Measurements from ENCODE around the gene DAPK3. TPM values are rescaled to one million over a fixed set of nuclear protein-coding genes. Genes with fewer than 3 reads are reported as not detected.
"Not testable (repeated sequence)": the region's sequence is repeated elsewhere in the genome, so short reads cannot be mapped to it uniquely, and the experiment has no call there.

Gene DAPK3
- total RNA-seq, 1 donor from 2014 or later, result 105 TPM

DNA sequence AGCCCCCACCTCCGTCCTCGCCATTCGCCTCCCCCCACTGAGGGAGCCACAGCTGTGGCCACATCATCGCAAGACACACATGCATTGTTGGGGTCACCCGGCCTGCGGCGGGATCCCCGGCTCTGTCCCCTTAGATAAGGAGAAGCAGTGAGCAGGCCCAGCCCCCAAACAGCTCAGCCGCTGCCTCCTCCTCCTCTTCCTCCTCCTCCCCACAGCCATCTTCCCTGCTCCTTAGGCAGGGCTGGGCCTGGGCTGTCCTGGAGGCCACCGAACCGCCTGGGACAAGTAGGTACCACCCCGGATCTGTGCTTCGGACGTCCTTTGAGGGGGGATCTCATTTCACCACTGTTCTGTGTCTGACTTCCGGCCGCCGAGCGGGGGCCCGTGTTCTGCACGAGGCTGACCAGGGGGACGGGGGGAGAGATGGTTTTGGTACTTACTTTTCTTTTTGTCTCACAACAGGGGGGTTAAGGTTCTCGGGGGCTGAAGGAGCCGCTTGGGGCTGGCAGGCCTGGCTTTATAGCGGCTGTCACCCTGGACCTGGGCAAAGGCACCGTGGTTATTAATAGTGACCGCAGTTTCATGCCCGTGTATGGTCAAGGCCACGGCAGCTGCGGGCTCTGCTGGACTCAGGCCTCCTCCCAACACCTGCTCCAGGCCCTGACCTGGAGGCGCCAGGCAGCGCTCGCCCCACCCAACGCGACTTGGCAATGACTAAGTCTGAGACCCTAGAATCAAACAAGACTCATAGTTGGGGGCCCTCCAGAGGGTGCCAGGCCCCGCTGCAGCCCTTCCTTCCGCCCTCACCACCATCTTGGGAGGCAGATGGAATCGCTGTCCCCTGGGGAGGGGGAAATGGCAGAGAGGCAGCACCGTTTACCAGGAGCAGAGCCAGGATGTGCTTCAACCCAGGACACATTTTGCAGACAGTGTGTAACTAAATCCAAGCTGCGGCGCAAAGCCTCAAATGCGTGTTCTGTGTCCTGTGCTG lies 19.7 kb downstream of the DAPK3 start:
- DNase-seq (ENCODE audit: low read depth) (no peak), FAIRE-seq (no peak)
- TF ChIP-seq, protein P1, sequence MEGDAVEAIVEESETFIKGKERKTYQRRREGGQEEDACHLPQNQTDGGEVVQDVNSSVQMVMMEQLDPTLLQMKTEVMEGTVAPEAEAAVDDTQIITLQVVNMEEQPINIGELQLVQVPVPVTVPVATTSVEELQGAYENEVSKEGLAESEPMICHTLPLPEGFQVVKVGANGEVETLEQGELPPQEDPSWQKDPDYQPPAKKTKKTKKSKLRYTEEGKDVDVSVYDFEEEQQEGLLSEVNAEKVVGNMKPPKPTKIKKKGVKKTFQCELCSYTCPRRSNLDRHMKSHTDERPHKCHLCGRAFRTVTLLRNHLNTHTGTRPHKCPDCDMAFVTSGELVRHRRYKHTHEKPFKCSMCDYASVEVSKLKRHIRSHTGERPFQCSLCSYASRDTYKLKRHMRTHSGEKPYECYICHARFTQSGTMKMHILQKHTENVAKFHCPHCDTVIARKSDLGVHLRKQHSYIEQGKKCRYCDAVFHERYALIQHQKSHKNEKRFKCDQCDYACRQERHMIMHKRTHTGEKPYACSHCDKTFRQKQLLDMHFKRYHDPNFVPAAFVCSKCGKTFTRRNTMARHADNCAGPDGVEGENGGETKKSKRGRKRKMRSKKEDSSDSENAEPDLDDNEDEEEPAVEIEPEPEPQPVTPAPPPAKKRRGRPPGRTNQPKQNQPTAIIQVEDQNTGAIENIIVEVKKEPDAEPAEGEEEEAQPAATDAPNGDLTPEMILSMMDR (IDR thresholded peaks at IDR 0.05; ENCODE audit: insufficient read depth, low read length, severe bottlenecking), result no peak
- Histone ChIP-seq H3K36me3 (ENCODE audit: control insufficient read depth, insufficient read depth, low read length) (no peaks in the 10 kb centered on the region), H3K27me3 (ENCODE audit: control insufficient read depth, insufficient read depth, low read length) (no peaks in the 10 kb centered on the region), H3K4me3 (ENCODE audit: low read depth, low read length) (no peak overlapping the region)

DNA sequence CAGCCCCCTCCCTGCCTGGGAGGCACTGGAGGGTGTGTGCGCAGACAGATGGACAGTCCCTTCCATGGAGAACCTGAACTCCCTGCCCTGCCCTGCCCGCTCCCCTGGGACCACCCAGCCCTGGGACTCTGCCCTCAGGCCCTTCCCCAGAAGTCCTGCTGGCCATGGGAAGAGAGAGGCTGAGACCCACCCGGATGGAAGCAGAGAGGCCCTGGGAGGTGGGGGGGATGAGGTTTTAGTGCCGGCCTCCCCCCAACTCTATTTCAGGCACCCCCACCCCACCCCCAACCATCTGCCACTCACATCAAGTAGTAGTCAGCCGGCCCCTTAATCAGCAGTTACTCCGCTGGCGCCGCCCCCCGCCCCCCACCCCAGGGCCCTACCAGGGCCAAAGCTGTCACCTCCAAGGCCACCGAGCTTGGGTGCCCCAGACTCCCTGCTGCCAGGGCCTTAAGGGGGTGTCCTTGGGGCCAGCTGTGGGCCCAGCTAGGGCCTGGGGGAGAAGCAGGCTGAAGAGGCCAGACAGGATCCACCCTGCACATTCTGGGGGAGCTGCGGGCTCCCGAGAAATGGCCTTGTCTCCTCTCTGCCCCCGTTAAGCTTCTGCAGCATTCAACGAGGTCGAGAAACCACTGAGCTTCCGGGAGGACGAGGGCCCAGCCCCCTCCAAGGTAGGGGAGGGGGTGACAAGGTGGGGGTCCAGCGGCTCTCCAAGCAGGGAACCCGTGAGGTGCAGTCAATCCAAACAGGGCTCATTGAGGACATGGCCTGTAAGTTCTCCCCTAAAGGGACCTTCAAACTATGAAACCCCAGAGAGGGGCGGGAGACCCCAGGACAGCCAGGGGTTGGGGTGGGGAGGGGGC lies 20.7 kb downstream of the DAPK3 start:
- FAIRE-seq (no peak), DNase-seq (ENCODE audit: low read depth) (no peak)
- Histone ChIP-seq H3K27me3 (ENCODE audit: control insufficient read depth, insufficient read depth, low read length) (no peaks in the 10 kb centered on the region), H3K36me3 (ENCODE audit: control insufficient read depth, insufficient read depth, low read length) (no peaks in the 10 kb centered on the region), H3K4me3 (ENCODE audit: low read depth, low read length) (no peak overlapping the region)
- TF ChIP-seq, protein P1 (IDR thresholded peaks at IDR 0.05; ENCODE audit: insufficient read depth, low read length, severe bottlenecking), result no peak

DNA sequence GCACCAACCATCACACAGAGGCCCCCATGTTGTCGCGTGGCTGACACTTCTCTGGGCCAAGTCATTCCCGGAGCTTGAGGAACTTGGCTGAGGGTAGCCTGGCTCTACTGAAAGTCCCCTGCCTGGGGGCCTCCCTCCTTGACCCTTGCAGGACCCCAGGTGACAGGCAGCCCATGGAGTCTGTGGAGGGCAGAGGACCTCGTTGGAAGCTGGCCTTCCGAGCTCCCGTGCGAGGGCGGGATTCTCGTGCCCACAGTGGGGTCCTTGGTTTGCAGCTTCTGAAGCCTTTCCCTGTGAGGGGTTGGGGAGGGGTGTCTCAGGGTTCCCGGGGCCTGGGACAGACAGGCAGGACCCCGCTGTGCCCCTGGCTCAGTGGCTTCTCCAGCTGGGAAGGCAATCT lies 21.6 kb downstream of the DAPK3 start:
- DNase-seq (ENCODE audit: low read depth), result no peak
- Histone ChIP-seq H3K36me3 (ENCODE audit: control insufficient read depth, insufficient read depth, low read length) (no peaks in the 10 kb centered on the region), H3K4me3 (ENCODE audit: low read depth, low read length) (no peak overlapping the region), H3K27me3 (ENCODE audit: control insufficient read depth, insufficient read depth, low read length) (no peaks in the 10 kb centered on the region)
- no peak for FAIRE-seq
- TF ChIP-seq, protein P1 (IDR thresholded peaks at IDR 0.05; ENCODE audit: insufficient read depth, low read length, severe bottlenecking), result no peak

DNA sequence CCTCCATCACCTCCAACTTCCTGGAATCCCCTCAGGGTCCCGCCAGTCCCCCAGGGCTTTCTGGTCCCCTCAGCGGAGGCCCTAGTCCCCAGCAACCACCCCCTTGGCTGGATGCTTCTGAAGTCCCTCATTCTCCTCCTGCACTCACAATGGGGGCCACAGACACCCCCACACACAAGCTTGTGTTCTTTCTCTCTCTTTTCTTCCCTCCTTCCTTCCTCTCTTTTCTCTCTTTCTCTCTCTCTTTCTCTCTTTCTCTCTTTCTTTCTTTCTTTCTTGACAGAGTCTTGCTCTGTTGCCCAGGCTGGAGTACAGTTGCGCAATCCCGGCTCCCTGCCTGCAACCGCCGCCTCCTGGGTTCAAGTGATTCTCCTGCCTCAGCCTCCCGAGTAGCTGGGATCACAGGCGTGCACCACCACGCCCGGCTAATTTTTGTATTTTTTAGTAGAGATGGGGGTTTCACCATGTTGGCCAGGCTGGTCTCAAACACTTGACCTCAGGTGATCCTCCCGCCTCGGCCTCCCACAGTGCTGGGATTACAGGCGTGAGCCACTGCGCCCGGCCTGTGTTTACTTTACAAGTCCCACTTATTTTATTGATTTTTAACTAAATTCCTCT lies 23.5 kb downstream of the DAPK3 start:
- not testable (repeated sequence) for FAIRE-seq; H3K27me3 ChIP-seq (ENCODE audit: control insufficient read depth, insufficient read depth, low read length); DNase-seq (ENCODE audit: low read depth); H3K36me3 ChIP-seq (ENCODE audit: control insufficient read depth, insufficient read depth, low read length); H3K4me3 ChIP-seq (ENCODE audit: low read depth, low read length)

DNA sequence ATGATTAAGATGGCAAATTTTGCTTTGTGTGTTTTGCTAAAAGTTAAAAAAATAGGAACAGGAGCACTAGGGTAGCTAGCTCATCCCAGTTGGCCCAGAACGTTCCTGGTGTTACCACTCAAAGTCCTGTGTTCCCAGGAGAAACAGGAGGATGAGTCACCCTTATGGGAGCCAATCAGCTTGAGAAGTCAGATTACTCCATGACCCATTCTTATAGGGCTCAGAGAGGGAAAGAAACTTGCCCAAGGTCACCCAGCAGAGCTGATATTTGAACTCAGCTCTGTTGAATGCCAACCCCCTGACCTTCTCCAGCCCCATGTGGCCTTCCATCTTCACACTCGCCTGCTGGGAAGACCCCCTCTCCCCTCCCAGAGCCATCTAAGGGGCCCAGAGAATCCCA lies 25.1 kb downstream of the DAPK3 start:
- DNase-seq (ENCODE audit: low read depth) (no peak), FAIRE-seq (no peak)
- Histone ChIP-seq H3K27me3 (ENCODE audit: control insufficient read depth, insufficient read depth, low read length) (no peaks in the 10 kb centered on the region), H3K4me3 (ENCODE audit: low read depth, low read length) (no peak overlapping the region), H3K36me3 (ENCODE audit: control insufficient read depth, insufficient read depth, low read length) (no peaks in the 10 kb centered on the region)
- TF ChIP-seq, protein P1 (IDR thresholded peaks at IDR 0.05; ENCODE audit: insufficient read depth, low read length, severe bottlenecking), result no peak
